ENCODE results near the gene NAB1. TPM values are rescaled to one million over a fixed set of nuclear protein-coding genes. Genes with fewer than 3 reads are reported as not detected.

Gene NAB1
- total RNA-seq, 2 experiments from 2014 or later: 33.0 to 36.3 TPM

Other genes with a start within 250 kb of the NAB1 start
- 10 to 100 TPM; 51.3 to 56.7 TPM for gene MFSD6, start 240.7 kb upstream of the NAB1 start, total RNA-seq
- 10 to 100 TPM; 16.2 to 23.1 TPM for gene NEMP2, start 114.4 kb upstream of the NAB1 start, total RNA-seq
- gene GLS, start 231.7 kb downstream of the NAB1 start, total RNA-seq: 100 to 1,000 TPM; 175 to 187 TPM